GM23338 (cell line): Measurements from ENCODE around the gene PDE4B. TPM values are rescaled to one million over a fixed set of nuclear protein-coding genes. Genes with fewer than 3 reads are reported as not detected.

Experiments
- ATAC-seq: fragments of 200-7000 bp; cut with Tn5 transposase; 3 replicates; pipeline ENCODE4 v1.9.1; 2020
- DNase-seq: peaks from one replicate; pipeline ENCODE4 v3.0.0-alpha.2; 2015; ENCODE audit warnings: low spot score
- H2AFZ ChIP-seq: fragments of 200-600 bp; sonication (generic); 2 replicates; pipeline ENCODE4 v1.8.0; 2016; ENCODE audit warnings: antibody characterized with exemption, mild to moderate bottlenecking, moderate library complexity
- H3F3A ChIP-seq: fragments of 200-600 bp; sonication (generic); replicated peaks from 2 replicates; pipeline ENCODE4 v1.8.0; 2017; ENCODE audit warnings: antibody characterized with exemption, mixed run types, low read depth
- H3K27ac ChIP-seq: fragments of 200-600 bp; sonication (generic); 2 replicates; pipeline ENCODE4 v1.6.1; 2016; ENCODE audit warnings: low read depth
- H3K27me3 ChIP-seq: fragments of 200-600 bp; sonication (generic); 2 replicates; pipeline ENCODE4 v1.8.0; 2016; ENCODE audit warnings: mild to moderate bottlenecking, mixed run types, moderate library complexity; ENCODE audit not compliant: insufficient read depth
- H3K36me3 ChIP-seq: fragments of 200-600 bp; sonication (generic); 2 replicates; pipeline ENCODE4 v1.8.0; 2016; ENCODE audit warnings: mild to moderate bottlenecking; ENCODE audit not compliant: insufficient read depth
- H3K4me1 ChIP-seq: fragments of 200-600 bp; sonication (generic); 2 replicates; pipeline ENCODE4 v1.8.0; 2016; ENCODE audit warnings: mild to moderate bottlenecking, moderate library complexity; ENCODE audit not compliant: insufficient read depth
- H3K4me2 ChIP-seq: fragments of 200-600 bp; sonication (generic); 2 replicates; pipeline ENCODE4 v1.7.1; 2017; ENCODE audit warnings: mixed run types
- H3K4me3 ChIP-seq: fragments of 200-600 bp; sonication (generic); 2 replicates; pipeline ENCODE4 v1.6.1; 2016; ENCODE audit warnings: mixed run types
- H3K79me2 ChIP-seq: fragments of 200-600 bp; sonication (generic); replicated peaks from 2 replicates; pipeline ENCODE4 v1.8.0; 2017; ENCODE audit warnings: mild to moderate bottlenecking; ENCODE audit not compliant: insufficient read depth
- H3K9me2 ChIP-seq: fragments of 200-600 bp; sonication (generic); 2 replicates; pipeline ENCODE4 v1.8.0; 2017; ENCODE audit not compliant: insufficient read depth
- H4K20me1 ChIP-seq: fragments of 200-600 bp; sonication (generic); replicated peaks from 2 replicates; pipeline ENCODE4 v1.8.0; 2017; ENCODE audit warnings: mild to moderate bottlenecking; ENCODE audit not compliant: insufficient read depth
- H3K27ac Mint-ChIP-seq: 2 replicates; pipeline ENCODE4 v1.8.0; 2020; ENCODE audit warnings: inconsistent platforms, mild to moderate bottlenecking, moderate library complexity, mixed read lengths
- H3K27me3 Mint-ChIP-seq: 3 replicates; pipeline ENCODE4 v1.8.0; 2022; ENCODE audit warnings: low read depth, mild to moderate bottlenecking, moderate library complexity, mixed read lengths, inconsistent platforms; ENCODE audit not compliant: insufficient read depth, poor library complexity
- H3K36me3 Mint-ChIP-seq: 3 replicates; pipeline ENCODE4 v1.8.0; 2021; ENCODE audit warnings: low read depth, mild to moderate bottlenecking, inconsistent platforms, moderate library complexity, mixed read lengths
- H3K4me1 Mint-ChIP-seq: 3 replicates; pipeline ENCODE4 v1.8.0; 2020; ENCODE audit warnings: mild to moderate bottlenecking, inconsistent platforms, mixed read lengths
- H3K4me3 Mint-ChIP-seq: 3 replicates; pipeline ENCODE4 v1.8.0; 2021; ENCODE audit warnings: moderate library complexity, mild to moderate bottlenecking, inconsistent platforms, mixed read lengths
- H3K9me3 Mint-ChIP-seq: 3 replicates; pipeline ENCODE4 v1.8.0; 2020; ENCODE audit warnings: moderate library complexity, mild to moderate bottlenecking, inconsistent platforms, mixed read lengths
- CREB1 ChIP-seq: fragments of 250-450 bp; sonication (Bioruptor Pico); IDR thresholded peaks from 2 replicates; pipeline ENCODE4 v1.5.0; 2020; ENCODE audit warnings: low read depth, mild to moderate bottlenecking, moderate library complexity
- EZH2 ChIP-seq: fragments of 200-600 bp; sonication (generic); IDR thresholded peaks from one replicate; pipeline ENCODE4 v1.8.0; 2017; ENCODE audit warnings: antibody characterized with exemption, mild to moderate bottlenecking, low read depth; ENCODE audit not compliant: unreplicated experiment
- EZH2phosphoT487 ChIP-seq: fragments of 200-600 bp; sonication (generic); IDR thresholded peaks from one replicate; pipeline ENCODE4 v1.8.1; 2018; ENCODE audit warnings: antibody characterized with exemption; ENCODE audit not compliant: unreplicated experiment
- JUNB ChIP-seq: IDR thresholded peaks from one replicate; pipeline ENCODE4 v1.6.1; 2016; ENCODE audit warnings: antibody characterized with exemption; ENCODE audit not compliant: unreplicated experiment
- NANOG ChIP-seq: IDR thresholded peaks from 2 replicates; pipeline ENCODE4 v1.6.1; 2016; ENCODE audit warnings: antibody characterized with exemption, borderline replicate concordance
- POLR2AphosphoS5 ChIP-seq: IDR thresholded peaks from 2 replicates; pipeline ENCODE4 v1.6.1; 2016; ENCODE audit warnings: antibody characterized with exemption, low read depth
- REST ChIP-seq: IDR thresholded peaks from one replicate; pipeline ENCODE4 v1.6.1; 2018; ENCODE audit warnings: antibody characterized with exemption; ENCODE audit not compliant: unreplicated experiment
- STAT1 ChIP-seq: IDR thresholded peaks from one replicate; pipeline ENCODE4 v1.6.1; 2016; ENCODE audit warnings: antibody characterized with exemption; ENCODE audit not compliant: unreplicated experiment
- ZNF114 ChIP-seq: fragments of 250-450 bp; sonication (Bioruptor Pico); IDR thresholded peaks from 2 replicates; pipeline ENCODE4 v1.5.0; 2020; ENCODE audit warnings: mild to moderate bottlenecking, moderate library complexity
- ZNF331 ChIP-seq: fragments of 250-450 bp; sonication (Bioruptor Pico); IDR thresholded peaks from 2 replicates; pipeline ENCODE4 v1.5.0; 2020; ENCODE audit warnings: low read depth, mild to moderate bottlenecking, moderate library complexity
- ZNF462 ChIP-seq: fragments of 250-450 bp; sonication (Bioruptor Pico); IDR thresholded peaks from 2 replicates; pipeline ENCODE4 v1.5.0; 2020; ENCODE audit warnings: mild to moderate bottlenecking, moderate library complexity
- polyA plus RNA-seq: library from polyadenylated mRNA; unstranded; fragments of >200 nt; fragmentation: Nextera tagmentation; extraction: Ambion mirVana; gene quantifications from 2 replicates; pipeline ENCODE4 v1.2.1, GENCODE V29; 2016
- total RNA-seq: library from RNA; depleted of rRNA; stranded (reverse); fragments of >200 nt; shearing (Covaris generic); gene quantifications from 2 replicates; pipeline ENCODE4 v1.2.3, GENCODE V29; 2014
- TF ChIP-seq, protein P1 (sequence below), 2 experiments: fragments of 200-600 bp in 1 of 2; sonication (generic) in 1 of 2; conservative IDR thresholded peaks; 2 replicates each; pipeline versions ENCODE4 v1.5.1 to v1.6.1; 2016 to 2017; ENCODE audit warnings: antibody characterized with exemption in 2 of 2, low read depth in 2 of 2, mild to moderate bottlenecking in 2 of 2, moderate library complexity in 1 of 2
- TF ChIP-seq, protein P2 (sequence below): IDR thresholded peaks from 2 replicates; pipeline ENCODE4 v1.6.1; 2016; ENCODE audit warnings: antibody characterized with exemption

Gene PDE4B
- total and polyA plus RNA-seq, 2 experiments from 2014 or later = 14.0 to 25.6 TPM

GRCh38 chr1:66044912-66045311 lies 252.2 kb downstream of the PDE4B start:
- no peak overlapping the region for H3K27ac ChIP-seq
- no peaks in the 10 kb centered on the region for H3F3A ChIP-seq
- Mint-ChIP-seq H3K36me3 (no peaks in the 10 kb centered on the region), H3K9me3 (no peaks in the 10 kb centered on the region), H3K27me3 (no peaks in the 10 kb centered on the region), H3K27ac (no peak overlapping the region), H3K4me1 (no peaks in the 10 kb centered on the region), H3K4me3 (no peak overlapping the region)
- ATAC-seq (no peak), DNase-seq (no peak)
- no peak overlapping the region for H3K4me3 ChIP-seq
- TF ChIP-seq EZH2phosphoT487 = no peak
- no peak for TF ChIP-seq ZNF462 (CRISPR knock-in tag)
- TF ChIP-seq ZNF114 (CRISPR knock-in tag) = no peak
- no peak for TF ChIP-seq STAT1
- no peak for TF ChIP-seq POLR2AphosphoS5
- TF ChIP-seq, protein P1, sequence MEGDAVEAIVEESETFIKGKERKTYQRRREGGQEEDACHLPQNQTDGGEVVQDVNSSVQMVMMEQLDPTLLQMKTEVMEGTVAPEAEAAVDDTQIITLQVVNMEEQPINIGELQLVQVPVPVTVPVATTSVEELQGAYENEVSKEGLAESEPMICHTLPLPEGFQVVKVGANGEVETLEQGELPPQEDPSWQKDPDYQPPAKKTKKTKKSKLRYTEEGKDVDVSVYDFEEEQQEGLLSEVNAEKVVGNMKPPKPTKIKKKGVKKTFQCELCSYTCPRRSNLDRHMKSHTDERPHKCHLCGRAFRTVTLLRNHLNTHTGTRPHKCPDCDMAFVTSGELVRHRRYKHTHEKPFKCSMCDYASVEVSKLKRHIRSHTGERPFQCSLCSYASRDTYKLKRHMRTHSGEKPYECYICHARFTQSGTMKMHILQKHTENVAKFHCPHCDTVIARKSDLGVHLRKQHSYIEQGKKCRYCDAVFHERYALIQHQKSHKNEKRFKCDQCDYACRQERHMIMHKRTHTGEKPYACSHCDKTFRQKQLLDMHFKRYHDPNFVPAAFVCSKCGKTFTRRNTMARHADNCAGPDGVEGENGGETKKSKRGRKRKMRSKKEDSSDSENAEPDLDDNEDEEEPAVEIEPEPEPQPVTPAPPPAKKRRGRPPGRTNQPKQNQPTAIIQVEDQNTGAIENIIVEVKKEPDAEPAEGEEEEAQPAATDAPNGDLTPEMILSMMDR (conservative IDR thresholded peaks at IDR 0.05; ENCODE audit: low read depth in 2 of 2) = no peak
- TF ChIP-seq JUNB = no peak
- TF ChIP-seq NANOG = no peak
- no peak for TF ChIP-seq CREB1 (CRISPR knock-in tag)
- no peak for TF ChIP-seq REST
- TF ChIP-seq, protein P2, sequence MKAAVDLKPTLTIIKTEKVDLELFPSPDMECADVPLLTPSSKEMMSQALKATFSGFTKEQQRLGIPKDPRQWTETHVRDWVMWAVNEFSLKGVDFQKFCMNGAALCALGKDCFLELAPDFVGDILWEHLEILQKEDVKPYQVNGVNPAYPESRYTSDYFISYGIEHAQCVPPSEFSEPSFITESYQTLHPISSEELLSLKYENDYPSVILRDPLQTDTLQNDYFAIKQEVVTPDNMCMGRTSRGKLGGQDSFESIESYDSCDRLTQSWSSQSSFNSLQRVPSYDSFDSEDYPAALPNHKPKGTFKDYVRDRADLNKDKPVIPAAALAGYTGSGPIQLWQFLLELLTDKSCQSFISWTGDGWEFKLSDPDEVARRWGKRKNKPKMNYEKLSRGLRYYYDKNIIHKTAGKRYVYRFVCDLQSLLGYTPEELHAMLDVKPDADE = no peak
- TF ChIP-seq ZNF331 = no peak
- no peak for TF ChIP-seq EZH2
- H4K20me1 ChIP-seq = no peaks in the 10 kb centered on the region
- H3K27me3 ChIP-seq = no peaks in the 10 kb centered on the region
- no peaks in the 10 kb centered on the region for H3K9me2 ChIP-seq
- no peak overlapping the region for H2AFZ ChIP-seq
- H3K79me2 ChIP-seq = no peaks in the 10 kb centered on the region
- H3K4me2 ChIP-seq = no peak overlapping the region
- no peaks in the 10 kb centered on the region for H3K4me1 ChIP-seq
- H3K36me3 ChIP-seq = no peaks in the 10 kb centered on the region
